GM10248 (cell line): Measurements from ENCODE around the gene DNAJC6.
"Not testable (repeated sequence)": the region's sequence is repeated elsewhere in the genome, so short reads cannot be mapped to it uniquely, and the experiment has no call there.

Source experiments
- CTCF ChIA-PET: fragments of 300-600 bp; sonication (Branson Sonifier 250); formaldehyde crosslinking; extraction: SDS; loops from one replicate; lab custom pipeline; 2021; ENCODE audit warnings: antibody characterized with exemption; lab: Yijun Ruan, JAX
- POLR2A ChIA-PET: fragments of 350-650 bp; sonication (Branson Sonifier 250); formaldehyde crosslinking; extraction: SDS; loops from one replicate; lab custom pipeline; 2020; ENCODE audit warnings: antibody characterized with exemption; lab: Yijun Ruan, JAX
- DNase-seq: peaks from one replicate; pipeline ENCODE4 v3.0.0; 2012; ENCODE audit errors: extremely low spot score
- CTCF ChIP-seq: IDR thresholded peaks from 2 replicates; pipeline ENCODE4 v1.5.1; 2012; ENCODE audit warnings: mild to moderate bottlenecking, low read depth; ENCODE audit errors: extremely low read depth, missing control alignments, control extremely low read depth

Gene DNAJC6

GRCh38 chr1:65378247-65378946, 69.1 kb downstream of the DNAJC6 start:
- DNase-seq, result no peak
- ChIA-PET POLR2A (no interaction called here), CTCF (interaction anchor here (0.6 kb wide), 1 partner anchor 17 kb away, joined by 3 read pairs; no protein-coding TSS in a partner anchor)
- TF ChIP-seq CTCF, result no peak

DNA sequence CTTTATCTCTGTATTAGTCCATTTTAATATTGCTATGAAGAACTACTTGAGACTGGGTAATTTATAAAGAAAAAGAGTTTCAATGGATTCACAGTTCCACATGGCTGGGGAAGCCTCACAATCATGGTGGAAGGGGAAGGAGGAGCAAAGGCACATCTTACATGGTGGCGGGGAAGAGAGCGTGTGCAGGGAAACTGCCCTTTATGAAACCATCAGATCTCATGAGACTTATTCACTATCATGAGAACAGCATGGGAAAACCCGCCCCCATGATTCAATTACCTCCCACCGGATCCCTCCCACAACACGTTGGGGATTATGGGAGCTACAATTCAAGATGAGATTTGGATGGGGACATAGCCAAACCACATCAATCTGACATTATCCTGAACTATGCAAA, 75.1 kb downstream of the DNAJC6 start:
- CTCF ChIA-PET, result interaction anchor here (1.7 kb wide), 1 partner anchor 21 kb away, joined by 4 read pairs; no protein-coding TSS in a partner anchor
- POLR2A ChIA-PET, DNase-seq: not testable (repeated sequence)

- DNase-seq, result no peak
- CTCF ChIA-PET, result no interaction called here
- POLR2A ChIA-PET, result no interaction called here
- no peak for TF ChIP-seq CTCF
Observed at GRCh38 chr1:65386439-65386838, 77.1 kb downstream of the DNAJC6 start.

DNA sequence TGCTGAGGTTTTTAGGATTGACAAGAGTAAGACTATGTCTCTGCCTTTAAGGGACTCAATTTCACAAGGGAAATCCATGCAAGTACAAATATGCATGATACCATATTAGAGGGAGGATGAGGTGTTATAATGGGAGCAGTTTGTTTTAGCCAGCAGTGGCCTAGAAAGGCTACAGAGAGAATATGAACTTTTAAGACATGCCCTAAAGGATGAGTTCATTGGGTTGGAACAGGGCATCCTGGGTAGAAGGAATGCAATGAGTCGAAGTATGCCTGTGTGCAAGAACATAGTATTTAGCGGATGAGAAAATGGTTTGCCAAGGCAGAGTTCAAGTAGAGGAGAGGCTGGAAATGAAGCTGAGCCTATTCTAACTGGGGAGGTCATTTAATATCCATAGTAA, 78.5 kb downstream of the DNAJC6 start:
- CTCF ChIA-PET, result interaction anchor here (1.5 kb wide), 1 partner anchor 29 kb away, joined by 6 read pairs; no protein-coding TSS in a partner anchor

DNA sequence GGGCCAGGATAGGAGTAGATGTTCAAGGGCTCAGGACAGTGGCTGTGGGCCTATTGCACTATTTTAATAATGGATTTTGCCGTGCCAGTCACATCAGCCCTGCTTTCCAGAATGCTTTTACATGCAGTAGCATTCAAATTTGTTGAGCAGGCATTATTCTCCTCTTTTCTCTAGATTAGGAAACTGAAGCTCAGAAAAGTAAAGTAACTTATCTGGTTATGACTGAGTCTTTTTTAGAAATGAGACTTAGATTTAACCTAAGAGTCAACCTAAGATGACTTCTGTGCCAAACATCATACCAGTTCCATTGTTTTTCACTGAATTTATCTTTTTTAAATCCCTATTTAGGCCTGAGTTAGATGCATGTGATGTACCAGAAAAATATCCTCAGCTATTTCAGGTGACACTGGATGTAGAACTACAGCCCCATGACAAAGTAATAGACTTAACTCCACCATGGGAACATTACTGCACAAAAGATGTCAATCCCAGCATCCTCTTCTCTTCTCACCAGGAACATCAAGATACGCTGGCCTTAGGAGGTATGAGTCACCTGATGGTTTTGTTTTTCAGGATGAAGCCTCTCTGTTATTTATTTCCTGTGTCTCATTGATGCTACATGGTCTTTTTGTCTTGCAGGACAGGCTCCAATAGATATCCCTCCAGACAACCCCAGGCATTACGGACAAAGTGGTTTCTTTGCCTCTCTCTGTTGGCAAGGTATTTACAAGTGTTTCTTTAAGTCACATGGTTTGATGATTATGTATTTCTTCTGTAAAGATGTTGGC, 79.8 kb downstream of the DNAJC6 start:
- CTCF ChIA-PET, result interaction anchor here (1.5 kb wide), 1 partner anchor 28 kb away, joined by 6 read pairs; no protein-coding TSS in a partner anchor
- no peak for DNase-seq
- POLR2A ChIA-PET, result no interaction called here
- no peak for TF ChIP-seq CTCF

More for the DNA sequence above, 78.5 kb downstream of the DNAJC6 start:
- no peak for TF ChIP-seq CTCF
- DNase-seq, result no peak
- POLR2A ChIA-PET, result no interaction called here

- ChIA-PET CTCF (interaction anchor here (1.2 kb wide), 1 partner anchor 9 kb away, joined by 3 read pairs; no protein-coding TSS in a partner anchor), POLR2A (interaction anchor here (0.6 kb wide), 1 partner anchor 262 kb away, joined by 3 read pairs; no protein-coding TSS in a partner anchor)
- no peak for TF ChIP-seq CTCF
- DNase-seq, result no peak
Observed at GRCh38 chr1:65392497-65392896, 83.2 kb downstream of the DNAJC6 start.
